HG02763 (cell line): ENCODE results near the gene SMARCAD1.
A peak's percentile ranks its signal among the peaks of the same experiment; 100 is the strongest.

Experiments used
- ATAC-seq: cut with Tn5 transposase; IDR thresholded peaks from one replicate; pipeline ENCODE4 v1.9.1; 2021; ENCODE audit warnings: mild to moderate bottlenecking, moderate library complexity; ENCODE audit not compliant: unreplicated experiment

Gene SMARCAD1, protein sequence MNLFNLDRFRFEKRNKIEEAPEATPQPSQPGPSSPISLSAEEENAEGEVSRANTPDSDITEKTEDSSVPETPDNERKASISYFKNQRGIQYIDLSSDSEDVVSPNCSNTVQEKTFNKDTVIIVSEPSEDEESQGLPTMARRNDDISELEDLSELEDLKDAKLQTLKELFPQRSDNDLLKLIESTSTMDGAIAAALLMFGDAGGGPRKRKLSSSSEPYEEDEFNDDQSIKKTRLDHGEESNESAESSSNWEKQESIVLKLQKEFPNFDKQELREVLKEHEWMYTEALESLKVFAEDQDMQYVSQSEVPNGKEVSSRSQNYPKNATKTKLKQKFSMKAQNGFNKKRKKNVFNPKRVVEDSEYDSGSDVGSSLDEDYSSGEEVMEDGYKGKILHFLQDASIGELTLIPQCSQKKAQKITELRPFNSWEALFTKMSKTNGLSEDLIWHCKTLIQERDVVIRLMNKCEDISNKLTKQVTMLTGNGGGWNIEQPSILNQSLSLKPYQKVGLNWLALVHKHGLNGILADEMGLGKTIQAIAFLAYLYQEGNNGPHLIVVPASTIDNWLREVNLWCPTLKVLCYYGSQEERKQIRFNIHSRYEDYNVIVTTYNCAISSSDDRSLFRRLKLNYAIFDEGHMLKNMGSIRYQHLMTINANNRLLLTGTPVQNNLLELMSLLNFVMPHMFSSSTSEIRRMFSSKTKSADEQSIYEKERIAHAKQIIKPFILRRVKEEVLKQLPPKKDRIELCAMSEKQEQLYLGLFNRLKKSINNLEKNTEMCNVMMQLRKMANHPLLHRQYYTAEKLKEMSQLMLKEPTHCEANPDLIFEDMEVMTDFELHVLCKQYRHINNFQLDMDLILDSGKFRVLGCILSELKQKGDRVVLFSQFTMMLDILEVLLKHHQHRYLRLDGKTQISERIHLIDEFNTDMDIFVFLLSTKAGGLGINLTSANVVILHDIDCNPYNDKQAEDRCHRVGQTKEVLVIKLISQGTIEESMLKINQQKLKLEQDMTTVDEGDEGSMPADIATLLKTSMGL

GRCh38 chr4:94207469-94208224, at the start of gene SMARCAD1:
SMARCAD1 (plus strand) TSS chr4:94207865; CDS start chr4:94208395, 530 bp downstream.
- ATAC-seq, result peak; percentile 97

DNA sequence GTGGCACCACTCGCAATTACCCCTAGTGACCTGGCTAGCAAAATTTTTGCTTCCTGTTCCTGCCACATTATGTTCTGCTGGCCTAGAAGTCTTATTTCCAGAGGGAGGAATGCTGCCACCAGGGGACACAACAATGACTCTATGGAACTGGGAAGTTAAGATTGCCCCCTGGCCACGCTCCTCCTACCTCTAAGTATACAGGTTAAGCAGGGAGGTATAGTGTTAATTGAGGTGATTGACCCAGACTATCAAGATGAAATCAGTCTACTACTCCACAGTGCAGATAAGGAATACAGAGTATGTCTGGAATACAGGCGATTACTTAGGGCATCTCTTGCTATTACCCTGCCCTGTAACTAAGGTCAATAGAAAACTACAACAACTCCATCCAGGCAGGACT, 48.8 kb upstream of the SMARCAD1 start:
- no peak for ATAC-seq

- no peak for ATAC-seq
Observed at GRCh38 chr4:94159790-94160189, 47.9 kb upstream of the SMARCAD1 start.

- no peak for ATAC-seq
Observed at GRCh38 chr4:94160774-94161173, 46.9 kb upstream of the SMARCAD1 start.

DNA sequence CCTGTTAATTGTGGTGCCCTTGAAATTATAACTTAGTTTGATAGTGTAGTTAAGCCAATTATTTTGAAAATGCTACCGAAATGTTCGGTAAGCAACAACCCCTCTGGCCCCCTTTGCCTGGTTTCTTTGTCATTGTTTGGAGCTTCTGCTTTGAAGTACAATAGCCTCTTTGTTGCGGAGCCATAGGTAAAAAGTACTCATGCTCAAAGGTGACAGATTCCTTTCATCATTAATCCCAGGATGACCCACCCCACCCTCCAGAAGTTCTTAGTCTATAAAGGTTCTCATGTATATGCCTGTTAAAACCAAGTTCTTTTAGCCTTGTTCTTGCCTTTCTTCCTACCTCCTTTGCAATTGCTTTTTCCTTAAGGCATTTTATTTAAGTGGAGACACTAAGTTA, 42.4 kb upstream of the SMARCAD1 start:
- ATAC-seq, result no peak

DNA sequence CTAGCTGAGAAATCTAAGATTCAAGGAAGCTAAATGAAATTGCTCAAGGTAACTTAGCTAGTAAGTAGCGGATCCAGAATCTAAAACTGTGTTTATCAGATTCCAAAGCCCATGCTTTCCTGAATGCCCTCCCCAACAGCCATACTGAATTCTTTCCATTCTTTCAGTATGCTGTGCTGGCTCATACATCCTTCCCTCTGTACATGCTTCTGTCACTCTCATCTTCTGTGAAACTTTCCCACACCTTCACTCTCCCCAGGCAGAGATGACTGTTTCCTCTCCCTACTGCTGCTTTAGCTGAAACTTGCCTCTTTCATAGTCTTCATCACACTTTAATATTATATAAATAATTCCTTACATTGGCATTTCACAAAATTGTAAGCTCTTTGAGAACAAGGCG, 39.3 kb upstream of the SMARCAD1 start:
- ATAC-seq, result no peak

- no peak for ATAC-seq
Observed at GRCh38 chr4:94169803-94170372, 37.8 kb upstream of the SMARCAD1 start.

- ATAC-seq, result no peak
Observed at GRCh38 chr4:94171616-94172015, 36.0 kb upstream of the SMARCAD1 start.

- ATAC-seq, result no peak
Observed at GRCh38 chr4:94175553-94176261, 32.0 kb upstream of the SMARCAD1 start.

GRCh38 chr4:94177822-94178221, 29.8 kb upstream of the SMARCAD1 start:
- no peak for ATAC-seq

DNA sequence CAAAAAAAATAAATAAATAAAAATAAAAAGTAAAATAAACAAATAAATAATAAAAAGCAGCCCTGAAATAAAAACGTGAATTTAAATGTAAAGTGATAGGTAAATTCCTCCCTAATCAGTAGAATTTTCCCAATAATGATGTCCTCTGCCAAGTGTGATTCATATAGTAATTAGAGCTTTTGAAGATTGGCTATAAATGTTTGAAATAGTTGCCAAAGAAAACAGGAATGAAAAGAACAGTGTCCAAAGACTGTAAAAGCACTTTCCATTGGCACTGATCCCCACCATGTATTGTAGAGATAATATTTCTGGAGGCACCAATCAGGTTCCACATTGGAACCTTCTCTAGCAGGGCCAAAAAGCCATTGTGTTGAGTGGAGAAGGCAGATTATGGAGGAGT, 25.9 kb upstream of the SMARCAD1 start:
- no peak for ATAC-seq

DNA sequence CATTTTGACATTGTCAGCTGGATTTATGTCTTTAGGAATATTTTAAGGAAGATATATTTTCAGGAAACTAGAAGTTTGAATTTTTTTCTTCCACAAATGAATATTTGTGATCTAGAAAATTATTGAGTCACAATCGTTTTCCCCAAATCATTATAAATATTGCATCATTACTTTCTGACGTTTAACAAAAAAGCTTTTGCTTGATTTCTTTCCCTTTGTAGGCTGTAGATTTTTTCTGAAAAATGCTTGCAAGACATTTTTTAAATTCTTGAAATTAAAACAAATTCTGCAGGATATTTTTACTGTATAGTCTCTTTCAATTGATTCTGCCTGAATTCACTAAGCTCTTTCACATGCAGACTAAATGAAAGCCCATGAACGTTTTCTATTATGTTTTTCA, 4.9 kb upstream of the SMARCAD1 start:
- no peak for ATAC-seq

DNA sequence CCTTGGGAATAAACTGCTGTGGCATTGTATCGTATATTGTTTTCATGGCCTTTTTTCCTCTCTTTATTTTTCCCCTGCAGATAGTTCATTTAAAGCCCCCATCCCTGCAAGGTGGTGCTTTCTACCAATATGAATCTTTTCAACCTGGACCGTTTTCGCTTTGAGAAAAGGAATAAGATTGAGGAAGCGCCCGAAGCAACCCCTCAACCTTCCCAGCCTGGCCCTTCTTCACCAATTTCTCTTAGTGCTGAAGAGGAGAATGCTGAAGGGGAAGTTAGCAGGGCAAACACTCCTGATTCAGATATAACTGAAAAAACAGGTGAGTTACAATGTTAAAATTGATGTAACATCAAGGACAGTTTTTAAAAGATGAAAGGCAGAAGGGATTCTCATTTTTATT, 601 bp downstream of the SMARCAD1 start:
- ATAC-seq, result no peak

- no peak for ATAC-seq
Observed at GRCh38 chr4:94208918-94209317, 1.3 kb downstream of the SMARCAD1 start.

DNA sequence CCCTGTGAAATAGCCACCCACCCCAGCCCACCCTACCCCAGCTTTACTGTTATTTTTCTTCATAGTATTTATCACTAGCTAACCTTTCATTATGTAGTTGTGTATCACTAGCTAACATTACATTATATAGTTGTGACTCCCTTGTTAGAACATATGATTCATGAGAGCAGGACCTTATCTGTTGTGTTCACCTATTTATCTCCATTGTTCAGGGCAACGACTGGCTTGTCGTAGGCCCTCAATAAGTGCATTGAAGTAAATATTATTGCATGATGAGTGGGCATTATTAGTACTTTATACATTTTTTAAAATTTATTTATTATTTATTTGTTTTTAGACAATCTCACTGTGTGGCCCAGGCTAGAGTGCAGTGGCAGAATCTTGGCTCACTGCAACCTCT, 4.2 kb downstream of the SMARCAD1 start:
- ATAC-seq, result no peak

DNA sequence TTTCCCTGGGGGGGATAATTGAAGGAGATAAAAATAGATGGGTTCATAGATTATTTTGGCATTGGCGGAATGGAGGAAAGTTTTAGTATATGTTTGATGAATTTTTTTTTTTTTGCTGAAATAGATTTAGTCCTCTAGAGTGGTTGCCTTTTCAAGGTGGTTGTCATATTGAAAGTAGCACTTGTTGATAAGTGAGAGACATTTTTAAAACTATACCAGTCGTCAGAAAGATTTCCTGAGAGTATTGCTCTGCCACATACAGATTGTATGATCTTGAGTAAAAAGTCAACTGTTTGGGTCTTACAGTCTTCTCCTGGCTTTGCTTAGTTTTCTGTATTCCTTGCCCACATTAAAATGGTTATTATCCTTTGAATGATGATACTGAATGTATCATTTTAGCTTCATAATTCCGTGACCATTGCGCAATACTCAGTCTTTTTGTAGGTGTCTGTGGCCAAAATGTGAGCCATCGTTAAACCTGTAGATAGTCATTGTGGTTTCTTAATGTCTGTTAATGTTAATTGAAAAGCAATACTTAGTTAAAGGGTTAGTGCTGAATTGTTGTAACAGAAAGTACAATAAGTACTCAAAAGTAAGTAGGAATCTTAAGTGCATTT, 7.1 kb downstream of the SMARCAD1 start:
- no peak for ATAC-seq

- no peak for ATAC-seq
Observed at GRCh38 chr4:94216394-94216793, 8.7 kb downstream of the SMARCAD1 start.

GRCh38 chr4:94219402-94219801, 11.7 kb downstream of the SMARCAD1 start:
- no peak for ATAC-seq

DNA sequence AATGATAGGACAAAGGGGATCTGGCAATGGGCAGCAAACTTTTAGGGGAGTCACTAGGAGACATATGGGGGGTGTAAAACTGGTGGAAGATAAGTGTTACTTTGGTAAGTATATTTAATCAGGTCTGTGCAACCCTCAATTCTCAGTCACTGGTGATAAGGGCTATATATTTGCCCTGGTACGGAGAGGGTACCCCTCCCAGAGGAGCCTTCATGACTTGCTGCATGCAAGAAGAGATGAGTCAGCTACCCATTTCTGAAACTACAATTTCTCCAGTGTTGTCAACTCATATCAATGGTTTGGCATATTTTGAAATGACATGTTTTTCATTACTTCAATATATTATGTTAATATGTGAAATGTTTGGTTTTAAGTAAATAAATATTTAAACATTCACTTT, 14.3 kb downstream of the SMARCAD1 start:
- no peak for ATAC-seq

GRCh38 chr4:94225449-94225848, 17.8 kb downstream of the SMARCAD1 start:
- no peak for ATAC-seq
